Fibroblast of the conjunctiva (primary cell): ENCODE measurements around the gene TSC22D1.
"Not testable (repeated sequence)": the region's sequence is repeated elsewhere in the genome, so short reads cannot be mapped to it uniquely, and the experiment has no call there.

ENCODE experiments used
- DNase-seq: peaks from one replicate; pipeline ENCODE4 v3.0.0-alpha.2; 2010; ENCODE audit warnings: low read depth

Gene TSC22D1

GRCh38 chr13:44506251-44506650 lies 69.9 kb downstream of the TSC22D1 start:
- DNase-seq: no peak

- no peak for DNase-seq
These were observed 72.0 kb downstream of the TSC22D1 start for GRCh38 chr13:44504116-44504515.

- no peak for DNase-seq
These were observed 77.2 kb downstream of the TSC22D1 start for GRCh38 chr13:44498969-44499368.

- DNase-seq: no peak
These were observed 77.6 kb downstream of the TSC22D1 start for GRCh38 chr13:44498502-44498901.

- DNase-seq: no peak
These were observed 78.3 kb downstream of the TSC22D1 start for GRCh38 chr13:44497801-44498200.

GRCh38 chr13:44493213-44493812 lies 82.8 kb downstream of the TSC22D1 start:
- DNase-seq: no peak

GRCh38 chr13:44489751-44490150 lies 86.4 kb downstream of the TSC22D1 start:
- no peak for DNase-seq

GRCh38 chr13:44487989-44488388 lies 88.1 kb downstream of the TSC22D1 start:
- DNase-seq: no peak

GRCh38 chr13:44484562-44485138 lies 91.5 kb downstream of the TSC22D1 start:
- no peak for DNase-seq

- DNase-seq: no peak
These were observed 101.8 kb downstream of the TSC22D1 start for GRCh38 chr13:44474122-44474910.

GRCh38 chr13:44471686-44472085 lies 104.4 kb downstream of the TSC22D1 start:
- DNase-seq: no peak

- DNase-seq: no peak
These were observed 105.2 kb downstream of the TSC22D1 start for GRCh38 chr13:44470638-44471562.

- no peak for DNase-seq
These were observed 107.3 kb downstream of the TSC22D1 start for GRCh38 chr13:44468874-44469273.

GRCh38 chr13:44465318-44465717 lies 110.8 kb downstream of the TSC22D1 start:
- DNase-seq: no peak

- no peak for DNase-seq
These were observed 111.7 kb downstream of the TSC22D1 start for GRCh38 chr13:44464471-44464870.

- DNase-seq: no peak
These were observed 112.4 kb downstream of the TSC22D1 start for GRCh38 chr13:44463759-44464158.

GRCh38 chr13:44459674-44460073 lies 116.5 kb downstream of the TSC22D1 start:
- no peak for DNase-seq

GRCh38 chr13:44458313-44458975 lies 117.7 kb downstream of the TSC22D1 start:
- no peak for DNase-seq

- DNase-seq: not testable (repeated sequence)
These were observed 119.9 kb downstream of the TSC22D1 start for GRCh38 chr13:44456212-44456611.

- DNase-seq: no peak
These were observed 120.4 kb downstream of the TSC22D1 start for GRCh38 chr13:44455769-44456168.

- no peak for DNase-seq
These were observed 122.2 kb downstream of the TSC22D1 start for GRCh38 chr13:44453881-44454280.

GRCh38 chr13:44453069-44453468 lies 123.1 kb downstream of the TSC22D1 start:
- DNase-seq: no peak
